Astrocyte of the cerebellum (primary cell): Measurements from ENCODE around the gene DMD.
A peak's percentile ranks its signal among the peaks of the same experiment; 100 is the strongest.

Experiments
- DNase-seq: peaks from one replicate; pipeline ENCODE4 v3.0.0-alpha.2; 2011; ENCODE audit warnings: low read depth
- H3K4me3 ChIP-seq: 2 replicates; pipeline ENCODE4 v1.5.1; 2011; ENCODE audit warnings: mild to moderate bottlenecking, low read depth, low read length, moderate library complexity
- in situ Hi-C: cut with HindIII; loops from 2 replicates; pipeline ENCODE4 v1.10.0; 2017; ENCODE audit warnings: low sequenced_read_pairs
- TF ChIP-seq, protein P1 (sequence below): IDR thresholded peaks from 2 replicates; pipeline ENCODE4 v1.5.1; 2012; ENCODE audit warnings: low read length, low read depth, moderate library complexity, mild to moderate bottlenecking; ENCODE audit errors: missing control alignments

The DMD gene

GRCh38 chrX:31713120-31713519 is 1498.2 kb downstream of the DMD start:
- TF ChIP-seq, protein P1, sequence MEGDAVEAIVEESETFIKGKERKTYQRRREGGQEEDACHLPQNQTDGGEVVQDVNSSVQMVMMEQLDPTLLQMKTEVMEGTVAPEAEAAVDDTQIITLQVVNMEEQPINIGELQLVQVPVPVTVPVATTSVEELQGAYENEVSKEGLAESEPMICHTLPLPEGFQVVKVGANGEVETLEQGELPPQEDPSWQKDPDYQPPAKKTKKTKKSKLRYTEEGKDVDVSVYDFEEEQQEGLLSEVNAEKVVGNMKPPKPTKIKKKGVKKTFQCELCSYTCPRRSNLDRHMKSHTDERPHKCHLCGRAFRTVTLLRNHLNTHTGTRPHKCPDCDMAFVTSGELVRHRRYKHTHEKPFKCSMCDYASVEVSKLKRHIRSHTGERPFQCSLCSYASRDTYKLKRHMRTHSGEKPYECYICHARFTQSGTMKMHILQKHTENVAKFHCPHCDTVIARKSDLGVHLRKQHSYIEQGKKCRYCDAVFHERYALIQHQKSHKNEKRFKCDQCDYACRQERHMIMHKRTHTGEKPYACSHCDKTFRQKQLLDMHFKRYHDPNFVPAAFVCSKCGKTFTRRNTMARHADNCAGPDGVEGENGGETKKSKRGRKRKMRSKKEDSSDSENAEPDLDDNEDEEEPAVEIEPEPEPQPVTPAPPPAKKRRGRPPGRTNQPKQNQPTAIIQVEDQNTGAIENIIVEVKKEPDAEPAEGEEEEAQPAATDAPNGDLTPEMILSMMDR: no peak
- no peak for DNase-seq
- in situ Hi-C loops: no loop called here
- H3K4me3 ChIP-seq: no peak overlapping the region

DNA sequence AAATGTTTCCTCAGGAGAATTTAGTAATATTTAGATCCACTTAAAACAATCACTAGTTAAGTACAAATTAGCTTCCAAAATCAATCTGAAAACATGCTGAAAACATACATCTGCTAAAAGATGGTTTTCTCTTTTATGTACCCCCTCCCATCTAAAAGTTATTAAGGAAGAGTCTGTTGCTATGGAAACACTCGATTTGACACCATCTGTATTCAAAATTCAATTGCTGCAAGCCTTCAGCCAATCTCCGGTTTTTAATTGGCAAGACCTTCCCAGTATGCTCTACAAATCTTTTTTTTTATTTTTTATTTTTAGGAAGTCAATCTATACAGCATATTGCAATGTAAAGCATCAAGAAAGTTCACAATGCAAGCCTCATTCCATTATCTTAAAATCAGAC is 1500.2 kb downstream of the DMD start:
- no peak overlapping the region for H3K4me3 ChIP-seq
- in situ Hi-C loops: no loop called here
- no peak for DNase-seq
- TF ChIP-seq, protein P1: no peak

DNA sequence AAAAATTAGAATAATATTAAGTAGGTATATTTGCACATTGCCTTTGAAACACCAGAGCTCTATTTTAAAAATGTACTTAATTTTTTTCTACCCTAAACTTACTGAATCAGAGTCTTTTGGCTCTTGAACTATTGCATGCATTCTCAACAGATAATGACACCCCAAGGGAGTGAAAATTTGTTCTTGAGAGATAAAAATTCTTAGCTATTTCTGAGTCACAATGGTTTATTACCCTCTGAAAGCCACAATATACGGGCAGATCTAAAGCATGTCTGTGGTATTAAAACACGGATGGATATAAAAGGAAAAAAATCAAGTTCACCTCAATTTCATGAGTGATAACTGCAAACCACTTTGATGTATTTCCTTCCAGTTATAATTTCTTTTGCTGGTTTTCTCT is 1503.2 kb downstream of the DMD start:
- in situ Hi-C loops: no loop called here
- no peak overlapping the region for H3K4me3 ChIP-seq
- no peak for DNase-seq
- TF ChIP-seq, protein P1: no peak

DNA sequence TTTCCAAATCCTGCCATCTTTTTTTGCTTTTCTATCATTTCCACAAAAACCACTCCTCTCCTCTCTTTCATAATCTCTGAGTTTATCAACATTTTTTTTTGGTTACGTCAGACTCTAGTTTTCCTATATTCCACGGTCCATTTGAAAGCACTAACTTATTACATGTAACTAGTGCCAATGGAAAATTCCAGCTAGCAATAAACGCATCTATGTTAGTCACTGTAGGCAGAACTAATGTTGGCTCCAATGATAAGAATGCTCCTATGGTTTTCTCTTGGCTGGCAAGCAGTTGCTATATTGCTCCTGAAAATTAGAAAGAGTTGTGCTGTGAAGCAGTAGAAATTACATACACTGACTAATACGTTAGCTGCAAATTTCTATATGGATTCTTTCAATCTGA is 1504.9 kb downstream of the DMD start:
- peak; percentile 9 for DNase-seq
- in situ Hi-C loops: no loop called here
- no peak overlapping the region for H3K4me3 ChIP-seq
- TF ChIP-seq, protein P1: no peak

GRCh38 chrX:31705816-31706215 is 1505.5 kb downstream of the DMD start:
- no peak overlapping the region for H3K4me3 ChIP-seq
- TF ChIP-seq, protein P1: no peak
- no peak for DNase-seq
- in situ Hi-C loops: no loop called here

DNA sequence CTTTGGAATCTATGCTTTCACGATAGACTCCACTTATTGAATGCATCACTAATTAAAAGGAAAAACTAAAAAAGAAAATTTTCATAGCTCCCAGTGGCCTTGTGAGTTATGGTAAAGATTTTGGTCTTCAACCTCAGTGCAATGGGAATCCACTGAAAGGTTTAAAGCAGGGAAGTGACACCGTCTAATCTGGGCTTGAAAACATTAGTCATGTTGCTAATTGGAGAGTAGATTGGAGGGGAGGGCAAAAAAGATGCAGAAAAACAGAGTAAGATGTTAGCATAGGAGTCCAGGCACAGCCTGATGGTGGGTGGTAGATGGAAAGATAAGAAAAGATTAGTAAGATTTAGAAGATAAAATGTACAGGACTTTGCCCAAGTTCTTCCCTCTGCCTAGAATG is 1506.4 kb downstream of the DMD start:
- TF ChIP-seq, protein P1: no peak
- in situ Hi-C loops: no loop called here
- H3K4me3 ChIP-seq: no peak overlapping the region
- DNase-seq: no peak

GRCh38 chrX:31702222-31702621 is 1509.1 kb downstream of the DMD start:
- DNase-seq: no peak
- TF ChIP-seq, protein P1: no peak
- H3K4me3 ChIP-seq: no peak overlapping the region
- in situ Hi-C loops: no loop called here
